Left ventricle myocardium superior (tissue), 1 donor: ENCODE measurements around the gene CD46. TPM values are rescaled to one million over a fixed set of nuclear protein-coding genes. Genes with fewer than 3 reads are reported as not detected.
A peak's percentile ranks its signal among the peaks of the same experiment; 100 is the strongest.

ENCODE experiments used
- ATAC-seq: fragments of 200-7000 bp; cut with Tn5 transposase; one replicate; pipeline ENCODE4 v1.9.1; 2020; ENCODE audit warnings: mild to moderate bottlenecking, moderate library complexity
- DNase-seq: peaks from one replicate; pipeline ENCODE4 v3.0.0-alpha.2; 2020
- intact Hi-C: fragments of 100-400 bp; cut with micrococcal nuclease; formaldehyde crosslinking; loops from one replicate; pipeline ENCODE4 v1.11.0; 2022
- total RNA-seq: library from RNA; stranded (reverse); fragmentation: NEBNext Ultra II Directional; extraction: Animal tissue kit (Norgen Biotek cat#: 25700); gene quantifications from one replicate; pipeline ENCODE4 v1.2.1, GENCODE V29; 2021
- donor health status: DM: no; HTN: yes; CAD: no; lungs with severe emphysema.

Gene CD46
- total RNA-seq, 1 donor from 2014 or later = 113 TPM

GRCh38 chr1:207837673-207838072 is 85.8 kb downstream of the CD46 start:
- intact Hi-C loops = no loop called here
- ATAC-seq (no peak), DNase-seq (no peak)

GRCh38 chr1:207838156-207839082 is 86.6 kb downstream of the CD46 start:
- DNase-seq (peak; percentile 88), ATAC-seq (peak; percentile 94)
- intact Hi-C loops = no loop called here

- ATAC-seq = no peak
- DNase-seq = no peak
- intact Hi-C loops = no loop called here
These were observed 87.2 kb downstream of the CD46 start for GRCh38 chr1:207839083-207839413.

GRCh38 chr1:207840380-207840779 is 88.5 kb downstream of the CD46 start:
- no peak for ATAC-seq
- intact Hi-C loops = no loop called here
- no peak for DNase-seq

GRCh38 chr1:207841293-207841692 is 89.4 kb downstream of the CD46 start:
- DNase-seq (no peak), ATAC-seq (no peak)
- intact Hi-C loops = no loop called here

- intact Hi-C loops = no loop called here
- DNase-seq (no peak), ATAC-seq (no peak)
These were observed 90.0 kb downstream of the CD46 start for GRCh38 chr1:207841901-207842300.

GRCh38 chr1:207842506-207842905 is 90.7 kb downstream of the CD46 start:
- no peak for ATAC-seq
- DNase-seq = no peak
- intact Hi-C loops = no loop called here

- ATAC-seq (peak; percentile 20), DNase-seq (no peak)
- intact Hi-C loops = no loop called here
These were observed 92.5 kb downstream of the CD46 start for GRCh38 chr1:207844371-207844770.

Other genes with a start within 250 kb of the CD46 start
- gene CR1L, start 106.9 kb upstream of the CD46 start, total RNA-seq = not detected
- 72.1 TPM for gene CD34, start 159.1 kb downstream of the CD46 start, total RNA-seq